ENCODE data around the gene INSYN2B. TPM values are rescaled to one million over a fixed set of nuclear protein-coding genes. Genes with fewer than 3 reads are reported as not detected.

INSYN2B gene
- polyA plus RNA-seq, 1 donor, result 0.34 TPM

DNA sequence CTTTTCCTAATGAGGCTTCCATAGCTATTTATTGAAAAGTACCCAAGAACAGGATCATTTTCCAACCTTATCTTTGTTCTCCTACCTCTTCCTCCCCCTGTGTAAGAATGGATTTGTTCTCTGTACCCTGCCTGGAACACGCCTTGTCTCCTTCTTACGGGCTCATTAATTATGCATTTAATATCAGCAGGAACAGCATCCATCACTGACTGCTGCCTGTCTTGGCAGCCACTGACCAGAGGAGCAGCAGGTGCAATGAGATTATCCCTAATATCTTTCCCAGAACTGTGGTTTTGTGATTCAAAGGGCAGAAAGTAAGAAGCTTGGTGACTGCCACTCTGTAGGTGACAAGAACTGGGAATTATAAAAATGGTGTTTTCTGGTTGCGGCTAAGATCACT is 19.3 kb upstream of the INSYN2B start:
- no peak for DNase-seq
- no peak overlapping the region for H3K4me3 ChIP-seq (ENCODE audit: low read length)
- H3K9me3 ChIP-seq (ENCODE audit: control insufficient read depth, low read depth, low read length), result no peaks in the 10 kb centered on the region
- no peaks in the 10 kb centered on the region for H3K4me1 ChIP-seq (ENCODE audit: control insufficient read depth, insufficient read depth, low read length)
- H3K27me3 ChIP-seq (ENCODE audit: control insufficient read depth, insufficient read depth, low read length), result no peaks in the 10 kb centered on the region
- no peak overlapping the region for H3K27ac ChIP-seq (ENCODE audit: low read length)
- H3K36me3 ChIP-seq (ENCODE audit: control insufficient read depth, insufficient read depth, low read length), result no peaks in the 10 kb centered on the region
- WGBS (ENCODE audit: insufficient coverage, low lambda C conversion rate), result 67% methylated on average over 1 of the region's 3 CpGs

DNA sequence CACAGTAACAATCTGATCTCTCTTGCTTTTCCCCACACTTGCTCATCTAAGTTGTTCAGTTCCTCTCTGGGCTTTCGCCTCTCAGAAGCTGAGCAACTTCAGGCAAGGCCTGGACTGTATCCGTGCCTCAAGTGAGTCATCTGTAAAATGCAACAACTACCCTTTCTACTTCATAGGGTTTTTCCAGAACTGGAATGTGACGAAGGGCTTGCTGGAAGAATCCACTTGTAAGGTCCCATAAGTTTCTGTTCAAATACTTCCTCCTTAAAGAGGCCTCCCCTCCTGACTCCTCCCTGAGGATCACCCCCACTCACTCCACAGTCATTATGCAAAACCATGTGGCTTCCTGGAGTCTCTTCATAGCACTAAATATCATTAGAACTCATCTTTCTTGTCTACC is 17.5 kb upstream of the INSYN2B start:
- DNase-seq, result no peak
- Histone ChIP-seq H3K27ac (ENCODE audit: low read length) (no peak overlapping the region), H3K36me3 (ENCODE audit: control insufficient read depth, insufficient read depth, low read length) (no peaks in the 10 kb centered on the region), H3K27me3 (ENCODE audit: control insufficient read depth, insufficient read depth, low read length) (no peaks in the 10 kb centered on the region), H3K4me3 (ENCODE audit: low read length) (no peak overlapping the region), H3K4me1 (ENCODE audit: control insufficient read depth, insufficient read depth, low read length) (no peaks in the 10 kb centered on the region), H3K9me3 (ENCODE audit: control insufficient read depth, low read depth, low read length) (no peaks in the 10 kb centered on the region)
- WGBS (ENCODE audit: insufficient coverage, low lambda C conversion rate), result no CpG with 5 or more reads among the region's 3 CpGs

DNA sequence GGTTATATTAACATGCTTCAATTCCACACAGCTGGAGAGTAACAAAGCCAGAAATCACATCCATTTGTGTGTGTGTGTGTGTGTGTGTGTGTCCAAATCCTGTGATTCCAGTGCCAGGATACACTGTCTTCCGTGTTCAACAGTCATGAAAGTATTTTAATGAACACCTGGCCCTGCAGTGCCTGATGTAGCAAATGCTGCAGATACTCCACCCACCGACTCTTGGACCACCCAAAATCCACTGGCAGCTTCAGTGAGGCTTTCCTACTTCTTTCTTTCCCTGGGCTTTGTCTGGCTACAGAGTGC is 13.1 kb upstream of the INSYN2B start:
- Histone ChIP-seq H3K36me3 (ENCODE audit: control insufficient read depth, insufficient read depth, low read length) (no peaks in the 10 kb centered on the region), H3K4me3 (ENCODE audit: low read length) (no peak overlapping the region), H3K4me1 (ENCODE audit: control insufficient read depth, insufficient read depth, low read length) (no peaks in the 10 kb centered on the region), H3K27me3 (ENCODE audit: control insufficient read depth, insufficient read depth, low read length) (no peaks in the 10 kb centered on the region), H3K27ac (ENCODE audit: low read length) (no peak overlapping the region), H3K9me3 (ENCODE audit: control insufficient read depth, low read depth, low read length) (no peaks in the 10 kb centered on the region)
- DNase-seq, result no peak
- no CpG with 5 or more reads among the region's 2 CpGs for WGBS (ENCODE audit: insufficient coverage, low lambda C conversion rate)

DNA sequence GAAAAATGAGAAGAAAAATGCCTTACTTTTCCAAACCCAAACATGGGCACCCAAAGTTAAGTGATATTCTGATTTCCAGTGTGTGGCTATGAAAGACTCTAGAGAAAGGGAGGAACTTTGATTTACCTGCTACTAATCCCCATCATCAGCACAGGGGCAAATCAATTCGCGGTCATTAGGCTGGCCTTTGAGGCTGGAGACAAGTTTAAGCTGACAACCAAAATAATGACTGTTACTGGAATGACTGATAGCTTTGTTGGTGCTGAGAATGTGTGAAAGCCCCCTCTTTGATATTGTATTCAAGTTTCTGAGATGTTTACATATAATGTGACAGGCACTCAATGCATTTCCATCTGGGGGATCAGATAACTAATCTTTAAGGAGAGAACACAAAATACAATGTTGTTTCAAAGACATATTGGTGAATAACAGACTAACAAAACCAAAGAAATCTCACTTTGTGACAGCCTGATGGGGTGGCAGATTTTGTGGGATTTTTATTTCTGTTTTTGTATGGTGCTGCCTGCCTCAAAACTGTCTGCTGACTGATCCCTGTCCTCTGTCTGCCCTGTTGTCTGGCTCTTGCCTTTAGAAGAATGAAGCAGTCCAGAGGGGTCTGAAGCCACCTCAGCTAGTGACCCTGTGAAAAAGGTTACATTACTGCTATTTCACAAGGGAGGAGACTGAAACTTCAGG is 12.6 kb upstream of the INSYN2B start:
- no peak overlapping the region for H3K4me3 ChIP-seq (ENCODE audit: low read length)
- no peaks in the 10 kb centered on the region for H3K9me3 ChIP-seq (ENCODE audit: control insufficient read depth, low read depth, low read length)
- WGBS (ENCODE audit: insufficient coverage, low lambda C conversion rate), result no CpG with 5 or more reads among the region's 2 CpGs
- H3K27ac ChIP-seq (ENCODE audit: low read length), result no peak overlapping the region
- no peaks in the 10 kb centered on the region for H3K36me3 ChIP-seq (ENCODE audit: control insufficient read depth, insufficient read depth, low read length)
- no peaks in the 10 kb centered on the region for H3K27me3 ChIP-seq (ENCODE audit: control insufficient read depth, insufficient read depth, low read length)
- no peak for DNase-seq
- H3K4me1 ChIP-seq (ENCODE audit: control insufficient read depth, insufficient read depth, low read length), result no peaks in the 10 kb centered on the region

DNA sequence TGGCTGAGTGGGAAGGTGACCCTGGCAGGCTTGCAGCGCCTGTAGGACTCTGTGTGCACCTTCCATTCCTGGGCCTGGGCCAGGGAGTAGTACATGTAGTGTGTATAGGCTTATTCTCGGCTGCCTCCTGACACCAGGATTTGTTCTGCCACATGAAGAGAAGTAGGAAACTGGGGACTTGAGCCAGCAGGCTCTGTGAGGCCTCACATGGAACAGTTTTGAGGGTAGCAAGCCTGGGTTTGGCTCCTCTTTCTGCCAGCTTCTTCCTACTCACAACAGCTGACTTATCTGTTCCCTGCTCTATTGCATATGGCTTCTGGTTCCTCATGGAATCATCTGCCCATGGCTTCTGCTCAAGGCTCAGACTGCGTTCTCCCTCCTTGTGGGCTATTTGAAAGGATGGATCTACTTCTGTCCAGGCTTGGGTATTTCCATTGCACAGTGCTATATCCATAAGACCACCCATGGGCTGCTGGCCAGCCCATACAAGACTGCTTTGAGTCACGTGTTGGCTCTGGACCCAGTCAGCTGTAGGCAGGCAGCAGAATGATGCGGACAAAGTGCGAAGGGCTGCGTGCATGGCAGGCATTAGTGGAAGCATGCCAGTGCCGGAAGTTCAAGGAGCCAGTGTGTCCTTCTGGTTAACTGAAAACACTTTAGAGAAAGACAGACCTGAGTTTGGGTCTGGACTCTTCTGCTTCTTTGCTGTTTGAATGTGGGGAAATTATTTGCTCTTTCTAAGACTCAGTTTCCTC is 11.0 kb upstream of the INSYN2B start:
- Histone ChIP-seq H3K36me3 (ENCODE audit: control insufficient read depth, insufficient read depth, low read length) (no peaks in the 10 kb centered on the region), H3K4me1 (ENCODE audit: control insufficient read depth, insufficient read depth, low read length) (no peaks in the 10 kb centered on the region), H3K9me3 (ENCODE audit: control insufficient read depth, low read depth, low read length) (no peaks in the 10 kb centered on the region), H3K27ac (ENCODE audit: low read length) (no peak overlapping the region), H3K4me3 (ENCODE audit: low read length) (no peak overlapping the region), H3K27me3 (ENCODE audit: control insufficient read depth, insufficient read depth, low read length) (no peaks in the 10 kb centered on the region)
- DNase-seq, result no peak
- no CpG with 5 or more reads among the region's 8 CpGs for WGBS (ENCODE audit: insufficient coverage, low lambda C conversion rate)

DNA sequence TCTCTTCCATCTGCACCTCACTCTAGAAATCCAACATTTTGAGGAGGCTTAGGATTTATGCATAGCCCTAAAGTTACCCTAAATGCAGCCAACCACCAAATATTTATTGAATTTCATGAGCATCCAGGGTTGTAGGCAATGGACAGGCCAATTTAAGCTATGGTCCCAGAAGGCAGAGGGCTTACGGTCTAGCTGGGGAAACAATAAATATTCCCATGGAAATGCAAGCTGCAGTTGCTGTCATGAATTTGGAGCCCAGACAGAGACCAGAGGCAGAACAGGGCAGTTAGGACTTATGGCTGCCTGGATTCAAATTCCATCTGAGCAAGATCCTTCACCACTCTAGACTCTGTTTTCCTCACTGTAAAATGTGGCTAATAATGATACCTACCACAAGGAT is 9.1 kb upstream of the INSYN2B start:
- no CpG with 5 or more reads among the region's 1 CpG for WGBS (ENCODE audit: insufficient coverage, low lambda C conversion rate)
- no peak for DNase-seq
- Histone ChIP-seq H3K27me3 (ENCODE audit: control insufficient read depth, insufficient read depth, low read length) (no peaks in the 10 kb centered on the region), H3K4me1 (ENCODE audit: control insufficient read depth, insufficient read depth, low read length) (no peaks in the 10 kb centered on the region), H3K4me3 (ENCODE audit: low read length) (no peak overlapping the region), H3K36me3 (ENCODE audit: control insufficient read depth, insufficient read depth, low read length) (no peaks in the 10 kb centered on the region), H3K27ac (ENCODE audit: low read length) (no peak overlapping the region), H3K9me3 (ENCODE audit: control insufficient read depth, low read depth, low read length) (no peaks in the 10 kb centered on the region)

DNA sequence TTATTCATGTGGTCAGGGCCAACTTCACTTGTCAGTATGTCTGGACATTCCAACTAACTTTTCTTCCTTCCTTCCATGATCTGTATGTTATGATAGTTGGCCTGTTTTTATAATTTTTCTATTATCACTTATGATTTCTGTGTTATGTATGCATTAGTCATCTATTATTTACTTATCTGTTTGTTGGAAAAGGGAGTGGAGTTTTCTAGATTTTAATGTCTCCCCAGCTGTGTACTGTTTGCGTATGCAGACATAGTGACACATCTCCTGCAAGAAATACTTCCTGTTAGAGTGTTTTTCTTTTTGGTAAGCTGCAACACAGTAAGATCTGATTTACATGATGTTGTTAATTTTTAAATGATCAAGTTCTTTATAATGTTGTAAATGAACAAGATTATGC is 8.7 kb upstream of the INSYN2B start:
- H3K27ac ChIP-seq (ENCODE audit: low read length), result no peak overlapping the region
- no peak for DNase-seq
- H3K36me3 ChIP-seq (ENCODE audit: control insufficient read depth, insufficient read depth, low read length), result no peaks in the 10 kb centered on the region
- no peaks in the 10 kb centered on the region for H3K4me1 ChIP-seq (ENCODE audit: control insufficient read depth, insufficient read depth, low read length)
- no peaks in the 10 kb centered on the region for H3K9me3 ChIP-seq (ENCODE audit: control insufficient read depth, low read depth, low read length)
- H3K4me3 ChIP-seq (ENCODE audit: low read length), result no peak overlapping the region
- no peaks in the 10 kb centered on the region for H3K27me3 ChIP-seq (ENCODE audit: control insufficient read depth, insufficient read depth, low read length)
- no CpG with 5 or more reads among the region's 1 CpG for WGBS (ENCODE audit: insufficient coverage, low lambda C conversion rate)

DNA sequence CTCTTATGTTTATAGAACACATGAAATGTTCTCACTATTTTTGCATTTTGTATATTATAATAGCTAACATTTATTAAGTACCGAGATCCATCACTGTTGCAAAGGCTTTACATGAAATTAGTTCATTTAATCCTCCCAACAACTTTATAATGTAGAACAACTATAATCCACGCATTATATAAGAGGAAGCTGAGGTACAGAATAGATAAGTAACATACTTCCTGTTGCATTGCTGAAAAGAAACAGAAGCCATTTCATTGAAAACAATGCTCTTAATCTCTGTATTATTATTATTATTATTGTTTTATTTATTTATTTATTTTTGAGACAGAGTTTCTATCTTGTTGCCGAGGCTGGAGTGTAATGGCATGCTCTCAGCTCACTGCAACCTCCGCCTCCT is 7.9 kb upstream of the INSYN2B start:
- Histone ChIP-seq H3K9me3 (ENCODE audit: control insufficient read depth, low read depth, low read length) (no peaks in the 10 kb centered on the region), H3K27me3 (ENCODE audit: control insufficient read depth, insufficient read depth, low read length) (no peaks in the 10 kb centered on the region), H3K27ac (ENCODE audit: low read length) (no peak overlapping the region), H3K36me3 (ENCODE audit: control insufficient read depth, insufficient read depth, low read length) (no peaks in the 10 kb centered on the region), H3K4me1 (ENCODE audit: control insufficient read depth, insufficient read depth, low read length) (no peaks in the 10 kb centered on the region), H3K4me3 (ENCODE audit: low read length) (no peak overlapping the region)
- WGBS (ENCODE audit: insufficient coverage, low lambda C conversion rate), result no CpG with 5 or more reads among the region's 4 CpGs
- no peak for DNase-seq

DNA sequence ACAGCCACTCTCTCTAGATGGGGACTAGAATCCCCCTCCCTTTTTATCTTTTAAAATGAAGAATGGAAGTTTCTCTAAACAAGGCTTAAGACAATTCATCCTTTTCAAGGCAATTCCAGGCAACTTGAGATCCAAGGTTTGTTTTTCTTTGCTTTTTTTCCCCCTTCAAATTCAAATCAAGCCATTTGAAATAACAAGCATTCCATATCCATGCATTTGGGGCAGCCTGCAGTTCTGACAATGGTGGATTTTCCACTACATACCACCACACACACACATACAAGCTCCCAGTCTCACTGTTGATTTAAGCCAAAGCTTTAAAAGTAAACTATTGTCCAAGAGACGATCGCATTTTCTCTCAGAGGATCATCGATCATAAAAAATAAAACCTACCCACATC is 424 bp downstream of the INSYN2B start:
- Histone ChIP-seq H3K4me3 (ENCODE audit: low read length) (no peak overlapping the region), H3K9me3 (ENCODE audit: control insufficient read depth, low read depth, low read length) (no peaks in the 10 kb centered on the region), H3K4me1 (ENCODE audit: control insufficient read depth, insufficient read depth, low read length) (no peaks in the 10 kb centered on the region), H3K27me3 (ENCODE audit: control insufficient read depth, insufficient read depth, low read length) (peaks cover 10% of the 10 kb centered on the region), H3K36me3 (ENCODE audit: control insufficient read depth, insufficient read depth, low read length) (no peaks in the 10 kb centered on the region), H3K27ac (ENCODE audit: low read length) (no peak overlapping the region)
- WGBS (ENCODE audit: insufficient coverage, low lambda C conversion rate), result 16% methylated on average over 3 of the region's 3 CpGs
- DNase-seq, result no peak

DNA sequence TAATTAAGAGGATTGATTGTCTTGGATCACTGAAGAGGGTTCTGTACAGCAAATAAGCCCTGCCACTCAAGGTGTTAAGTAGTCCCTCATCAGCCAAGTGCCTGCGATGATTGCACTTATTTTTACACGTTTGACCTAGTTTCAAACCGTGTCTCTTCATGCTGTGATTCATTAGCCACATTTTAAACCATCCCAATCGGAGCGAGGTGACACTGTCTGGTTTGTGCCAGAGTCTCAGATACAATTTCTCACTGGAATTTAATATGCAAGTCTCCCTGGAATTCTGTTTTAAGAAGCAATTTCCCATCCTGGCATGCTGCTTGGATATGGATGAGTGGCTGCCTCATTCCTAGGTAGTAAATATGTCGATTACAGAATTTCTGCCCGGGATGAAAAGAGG is 1.6 kb downstream of the INSYN2B start:
- no peak for DNase-seq
- no peaks in the 10 kb centered on the region for H3K36me3 ChIP-seq (ENCODE audit: control insufficient read depth, insufficient read depth, low read length)
- no peaks in the 10 kb centered on the region for H3K4me1 ChIP-seq (ENCODE audit: control insufficient read depth, insufficient read depth, low read length)
- no peaks in the 10 kb centered on the region for H3K9me3 ChIP-seq (ENCODE audit: control insufficient read depth, low read depth, low read length)
- H3K4me3 ChIP-seq (ENCODE audit: low read length), result no peak overlapping the region
- WGBS (ENCODE audit: insufficient coverage, low lambda C conversion rate), result no CpG with 5 or more reads among the region's 7 CpGs
- peaks cover 10% of the 10 kb centered on the region for H3K27me3 ChIP-seq (ENCODE audit: control insufficient read depth, insufficient read depth, low read length)
- H3K27ac ChIP-seq (ENCODE audit: low read length), result no peak overlapping the region
